ENCODE measurements around the gene MAPKAP1. TPM values are rescaled to one million over a fixed set of nuclear protein-coding genes. Genes with fewer than 3 reads are reported as not detected.

MAPKAP1 gene
- polyA plus RNA-seq, 1 donor from 2014 or later, result 57.5 TPM

DNA sequence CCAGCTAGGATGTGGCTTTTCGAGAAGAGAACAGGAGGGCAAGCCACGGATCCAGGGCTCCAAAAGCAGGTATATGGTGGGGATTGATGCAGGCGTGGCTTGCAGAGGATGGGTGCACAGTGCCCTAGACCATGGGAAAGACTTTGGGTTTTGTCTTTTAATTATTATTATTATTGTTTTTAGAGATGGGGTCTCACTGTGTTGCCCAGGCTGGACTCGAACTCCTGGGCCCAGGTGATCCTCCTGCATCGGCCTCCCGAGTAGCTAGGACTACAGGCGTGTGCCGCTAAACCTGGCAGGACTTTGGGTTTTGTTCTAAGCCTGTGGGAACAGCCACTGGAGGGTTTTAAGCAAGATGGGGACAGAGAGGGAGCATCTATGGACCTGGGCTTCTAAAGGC, 293.4 kb downstream of the MAPKAP1 start:
- no peaks in the 10 kb centered on the region for H3K36me3 ChIP-seq (ENCODE audit: insufficient read depth, low read length)
- no peak overlapping the region for H3K9ac ChIP-seq (ENCODE audit: low read length)
- H3F3A ChIP-seq (ENCODE audit: insufficient read depth, low read length, poor library complexity, severe bottlenecking), result no peaks in the 10 kb centered on the region
- no peak overlapping the region for H3K4me3 ChIP-seq (ENCODE audit: low read length)
- TF ChIP-seq MXI1 (conservative IDR thresholded peaks at IDR 0.05; ENCODE audit: poor library complexity, severe bottlenecking) (no peak), RAD21 (conservative IDR thresholded peaks at IDR 0.05) (no peak), POLR2AphosphoS5 (IDR thresholded peaks at IDR 0.05) (no peak)
- TF ChIP-seq, protein P1, sequence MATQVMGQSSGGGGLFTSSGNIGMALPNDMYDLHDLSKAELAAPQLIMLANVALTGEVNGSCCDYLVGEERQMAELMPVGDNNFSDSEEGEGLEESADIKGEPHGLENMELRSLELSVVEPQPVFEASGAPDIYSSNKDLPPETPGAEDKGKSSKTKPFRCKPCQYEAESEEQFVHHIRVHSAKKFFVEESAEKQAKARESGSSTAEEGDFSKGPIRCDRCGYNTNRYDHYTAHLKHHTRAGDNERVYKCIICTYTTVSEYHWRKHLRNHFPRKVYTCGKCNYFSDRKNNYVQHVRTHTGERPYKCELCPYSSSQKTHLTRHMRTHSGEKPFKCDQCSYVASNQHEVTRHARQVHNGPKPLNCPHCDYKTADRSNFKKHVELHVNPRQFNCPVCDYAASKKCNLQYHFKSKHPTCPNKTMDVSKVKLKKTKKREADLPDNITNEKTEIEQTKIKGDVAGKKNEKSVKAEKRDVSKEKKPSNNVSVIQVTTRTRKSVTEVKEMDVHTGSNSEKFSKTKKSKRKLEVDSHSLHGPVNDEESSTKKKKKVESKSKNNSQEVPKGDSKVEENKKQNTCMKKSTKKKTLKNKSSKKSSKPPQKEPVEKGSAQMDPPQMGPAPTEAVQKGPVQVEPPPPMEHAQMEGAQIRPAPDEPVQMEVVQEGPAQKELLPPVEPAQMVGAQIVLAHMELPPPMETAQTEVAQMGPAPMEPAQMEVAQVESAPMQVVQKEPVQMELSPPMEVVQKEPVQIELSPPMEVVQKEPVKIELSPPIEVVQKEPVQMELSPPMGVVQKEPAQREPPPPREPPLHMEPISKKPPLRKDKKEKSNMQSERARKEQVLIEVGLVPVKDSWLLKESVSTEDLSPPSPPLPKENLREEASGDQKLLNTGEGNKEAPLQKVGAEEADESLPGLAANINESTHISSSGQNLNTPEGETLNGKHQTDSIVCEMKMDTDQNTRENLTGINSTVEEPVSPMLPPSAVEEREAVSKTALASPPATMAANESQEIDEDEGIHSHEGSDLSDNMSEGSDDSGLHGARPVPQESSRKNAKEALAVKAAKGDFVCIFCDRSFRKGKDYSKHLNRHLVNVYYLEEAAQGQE (IDR thresholded peaks at IDR 0.05; ENCODE audit: borderline replicate concordance), result no peak
- H3K27me3 ChIP-seq (ENCODE audit: insufficient read depth, low read depth, low read length), result no peaks in the 10 kb centered on the region
- H3K4me2 ChIP-seq (ENCODE audit: low read length), result no peak overlapping the region
- H2AFZ ChIP-seq (ENCODE audit: low read depth, low read length), result no peak overlapping the region
- no peaks in the 10 kb centered on the region for H4K20me1 ChIP-seq (ENCODE audit: insufficient read depth)
- no peaks in the 10 kb centered on the region for H3K9me3 ChIP-seq (ENCODE audit: low read length)
- no peaks in the 10 kb centered on the region for H3K9me2 ChIP-seq (ENCODE audit: insufficient read depth, low read length)
- no peak overlapping the region for H3K27ac ChIP-seq (ENCODE audit: low read length)
- no peaks in the 10 kb centered on the region for H3K79me2 ChIP-seq (replicated peaks; ENCODE audit: insufficient read depth, low read length)

DNA sequence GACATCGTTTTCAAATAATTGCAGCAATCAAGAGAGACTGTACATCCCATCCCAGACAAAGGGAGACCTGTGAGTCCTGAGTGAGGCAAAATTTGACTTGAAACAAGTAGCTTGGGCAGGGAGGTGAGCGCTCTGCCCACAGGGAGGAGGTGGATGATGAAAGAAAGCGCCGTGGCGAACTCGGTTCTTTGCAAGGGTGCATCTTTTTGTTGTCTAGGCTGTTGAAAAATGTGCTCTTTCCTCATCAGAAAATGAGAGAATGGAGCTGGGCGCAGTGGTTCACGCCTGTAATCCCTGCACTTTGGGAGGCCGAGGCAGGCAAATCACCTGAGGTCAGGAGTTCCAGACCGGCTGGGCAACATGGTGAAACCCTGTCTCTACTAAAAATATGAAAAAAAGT, 294.8 kb downstream of the MAPKAP1 start:
- H4K20me1 ChIP-seq (ENCODE audit: insufficient read depth), result no peaks in the 10 kb centered on the region
- H3K79me2 ChIP-seq (replicated peaks; ENCODE audit: insufficient read depth, low read length), result no peaks in the 10 kb centered on the region
- no peaks in the 10 kb centered on the region for H3K9me3 ChIP-seq (ENCODE audit: low read length)
- H3K36me3 ChIP-seq (ENCODE audit: insufficient read depth, low read length), result no peaks in the 10 kb centered on the region
- no peaks in the 10 kb centered on the region for H3F3A ChIP-seq (ENCODE audit: insufficient read depth, low read length, poor library complexity, severe bottlenecking)
- H2AFZ ChIP-seq (ENCODE audit: low read depth, low read length), result no peak overlapping the region
- H3K9ac ChIP-seq (ENCODE audit: low read length), result no peak overlapping the region
- H3K4me3 ChIP-seq (ENCODE audit: low read length), result no peak overlapping the region
- TF ChIP-seq EZH2 (IDR thresholded peaks at IDR 0.05; ENCODE audit: borderline replicate concordance, insufficient read depth, low read length, poor library complexity, severe bottlenecking) (no peak), TAF1 (IDR thresholded peaks at IDR 0.05; ENCODE audit: low read depth) (no peak)
- no peak overlapping the region for H3K4me2 ChIP-seq (ENCODE audit: low read length)
- no peak overlapping the region for H3K27ac ChIP-seq (ENCODE audit: low read length)
- H3K9me2 ChIP-seq (ENCODE audit: insufficient read depth, low read length), result no peaks in the 10 kb centered on the region
- no peaks in the 10 kb centered on the region for H3K27me3 ChIP-seq (ENCODE audit: insufficient read depth, low read depth, low read length)

DNA sequence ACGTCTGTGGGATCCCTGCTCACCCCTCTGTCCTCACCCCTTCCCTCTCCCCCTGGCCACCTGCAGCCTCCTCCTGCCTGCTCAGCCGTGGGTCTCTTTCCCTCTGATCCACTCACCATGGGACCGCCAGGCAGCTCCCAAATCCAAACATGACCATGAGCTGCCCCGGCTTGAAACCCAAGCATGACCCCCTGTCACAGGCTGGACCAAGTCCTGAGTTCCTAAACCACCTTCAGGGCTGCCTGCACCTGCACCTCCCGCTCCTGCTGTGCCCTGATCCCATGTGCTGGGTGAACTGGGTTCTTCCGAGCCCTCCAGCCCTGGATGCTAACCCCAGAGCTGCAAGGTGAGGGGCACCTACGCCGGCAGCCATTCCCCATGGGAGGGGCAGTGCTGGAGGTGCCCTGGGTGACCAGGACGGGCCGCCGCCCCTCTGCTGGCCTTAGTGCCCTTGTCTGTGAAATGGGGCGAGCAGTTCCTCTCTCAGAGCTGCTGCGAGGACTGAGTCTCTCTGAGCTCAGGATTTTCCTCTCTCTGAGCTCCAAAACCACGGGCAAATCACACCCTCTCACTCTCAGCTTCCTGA, 295.7 kb downstream of the MAPKAP1 start:
- no peak overlapping the region for H3K4me2 ChIP-seq (ENCODE audit: low read length)
- TF ChIP-seq SMC3 (conservative IDR thresholded peaks at IDR 0.05; ENCODE audit: poor library complexity), result no peak
- no peak for TF ChIP-seq TAF1 (IDR thresholded peaks at IDR 0.05; ENCODE audit: low read depth)
- TF ChIP-seq, protein P2, sequence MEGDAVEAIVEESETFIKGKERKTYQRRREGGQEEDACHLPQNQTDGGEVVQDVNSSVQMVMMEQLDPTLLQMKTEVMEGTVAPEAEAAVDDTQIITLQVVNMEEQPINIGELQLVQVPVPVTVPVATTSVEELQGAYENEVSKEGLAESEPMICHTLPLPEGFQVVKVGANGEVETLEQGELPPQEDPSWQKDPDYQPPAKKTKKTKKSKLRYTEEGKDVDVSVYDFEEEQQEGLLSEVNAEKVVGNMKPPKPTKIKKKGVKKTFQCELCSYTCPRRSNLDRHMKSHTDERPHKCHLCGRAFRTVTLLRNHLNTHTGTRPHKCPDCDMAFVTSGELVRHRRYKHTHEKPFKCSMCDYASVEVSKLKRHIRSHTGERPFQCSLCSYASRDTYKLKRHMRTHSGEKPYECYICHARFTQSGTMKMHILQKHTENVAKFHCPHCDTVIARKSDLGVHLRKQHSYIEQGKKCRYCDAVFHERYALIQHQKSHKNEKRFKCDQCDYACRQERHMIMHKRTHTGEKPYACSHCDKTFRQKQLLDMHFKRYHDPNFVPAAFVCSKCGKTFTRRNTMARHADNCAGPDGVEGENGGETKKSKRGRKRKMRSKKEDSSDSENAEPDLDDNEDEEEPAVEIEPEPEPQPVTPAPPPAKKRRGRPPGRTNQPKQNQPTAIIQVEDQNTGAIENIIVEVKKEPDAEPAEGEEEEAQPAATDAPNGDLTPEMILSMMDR (IDR thresholded peaks at IDR 0.05; ENCODE audit: poor library complexity, severe bottlenecking), result no peak
- TF ChIP-seq, protein P1 (IDR thresholded peaks at IDR 0.05; ENCODE audit: borderline replicate concordance), result no peak
- no peak for TF ChIP-seq EZH2 (IDR thresholded peaks at IDR 0.05; ENCODE audit: borderline replicate concordance, insufficient read depth, low read length, poor library complexity, severe bottlenecking)
- TF ChIP-seq POLR2AphosphoS5 (IDR thresholded peaks at IDR 0.05), result no peak
- no peak for TF ChIP-seq EP300 (conservative IDR thresholded peaks at IDR 0.05; ENCODE audit: poor library complexity, severe bottlenecking)
- TF ChIP-seq RAD21 (conservative IDR thresholded peaks at IDR 0.05), result no peak
- no peak for TF ChIP-seq MXI1 (conservative IDR thresholded peaks at IDR 0.05; ENCODE audit: poor library complexity, severe bottlenecking)
- H3K36me3 ChIP-seq (ENCODE audit: insufficient read depth, low read length), result no peaks in the 10 kb centered on the region
- H3F3A ChIP-seq (ENCODE audit: insufficient read depth, low read length, poor library complexity, severe bottlenecking), result no peaks in the 10 kb centered on the region
- H2AFZ ChIP-seq (ENCODE audit: low read depth, low read length), result no peak overlapping the region
- H4K20me1 ChIP-seq (ENCODE audit: insufficient read depth), result no peaks in the 10 kb centered on the region
- no peak overlapping the region for H3K4me3 ChIP-seq (ENCODE audit: low read length)
- no peak overlapping the region for H3K27ac ChIP-seq (ENCODE audit: low read length)
- no peaks in the 10 kb centered on the region for H3K9me3 ChIP-seq (ENCODE audit: low read length)
- no peaks in the 10 kb centered on the region for H3K9me2 ChIP-seq (ENCODE audit: insufficient read depth, low read length)
- H3K9ac ChIP-seq (ENCODE audit: low read length), result no peak overlapping the region
- no peaks in the 10 kb centered on the region for H3K27me3 ChIP-seq (ENCODE audit: insufficient read depth, low read depth, low read length)
- H3K79me2 ChIP-seq (replicated peaks; ENCODE audit: insufficient read depth, low read length), result no peaks in the 10 kb centered on the region
